ENCODE measurements around the gene SHOX.

SHOX gene

DNA sequence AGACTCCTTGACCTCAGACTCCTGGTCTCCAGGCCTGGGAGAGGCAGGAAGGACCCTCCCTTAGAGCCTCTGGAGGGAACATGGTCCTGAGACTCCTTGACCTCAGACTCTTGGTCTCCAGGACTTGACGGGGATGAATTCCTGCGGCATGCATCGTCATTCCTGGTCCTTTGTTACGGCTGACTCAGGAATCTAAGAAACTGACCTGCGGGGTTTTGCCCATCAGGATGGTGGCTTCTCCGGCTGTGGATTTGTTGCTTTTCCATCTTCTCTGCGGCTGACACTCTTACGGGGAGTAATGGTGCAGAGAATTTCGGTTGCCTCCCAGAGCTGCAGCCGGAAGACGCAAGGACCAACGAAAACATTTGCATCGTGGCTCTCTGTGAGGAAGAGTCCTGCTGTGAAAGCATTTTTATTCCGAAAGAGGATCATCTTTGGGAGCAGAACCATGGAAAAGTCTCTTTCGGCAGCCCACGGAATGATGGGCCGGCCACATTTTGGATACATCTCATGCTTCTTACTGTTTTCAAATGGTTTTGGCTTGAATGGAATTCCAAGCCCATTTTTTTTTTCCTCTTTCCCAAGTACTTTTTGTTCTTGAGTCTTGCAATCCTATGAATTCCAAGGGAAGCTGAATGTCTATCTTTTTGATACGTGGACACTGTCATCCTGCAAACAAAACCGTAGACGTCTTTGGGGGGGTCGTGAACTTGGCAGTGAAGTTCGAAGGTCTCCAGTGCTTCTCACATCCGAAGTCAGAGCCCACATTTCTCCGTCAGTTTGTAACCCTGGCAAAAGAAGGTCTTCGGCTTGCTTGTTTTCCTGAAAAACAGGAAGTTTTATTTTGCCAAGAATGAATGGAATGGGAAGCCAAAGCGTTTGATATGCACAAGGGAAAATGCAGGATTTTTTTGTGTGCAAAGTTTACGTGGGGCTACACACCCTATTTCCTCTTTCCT, 36.5 kb downstream of the SHOX start:
- DNase-seq (ENCODE audit: low spot score), result no peak

DNA sequence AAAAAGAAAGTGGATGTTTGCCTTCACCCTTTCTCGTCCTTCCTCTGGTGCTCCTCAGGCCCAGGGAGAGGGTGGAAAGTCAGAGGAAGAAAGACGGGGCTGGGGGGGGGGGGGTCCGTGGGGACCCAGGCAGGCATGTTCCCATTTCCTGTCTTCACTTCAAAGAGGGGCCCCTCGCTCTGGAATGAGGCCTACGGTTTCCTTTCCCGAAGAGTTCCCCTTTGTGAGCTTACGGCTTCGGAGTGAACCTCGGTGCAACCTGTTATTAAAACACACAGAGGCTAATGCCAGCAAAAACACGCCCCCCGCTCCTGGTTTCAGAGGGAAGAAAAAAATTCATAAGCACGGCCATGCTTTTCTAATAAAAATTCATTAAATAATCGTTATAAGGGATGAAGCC, 40.1 kb downstream of the SHOX start:
- DNase-seq (ENCODE audit: low spot score), result no peak

DNA sequence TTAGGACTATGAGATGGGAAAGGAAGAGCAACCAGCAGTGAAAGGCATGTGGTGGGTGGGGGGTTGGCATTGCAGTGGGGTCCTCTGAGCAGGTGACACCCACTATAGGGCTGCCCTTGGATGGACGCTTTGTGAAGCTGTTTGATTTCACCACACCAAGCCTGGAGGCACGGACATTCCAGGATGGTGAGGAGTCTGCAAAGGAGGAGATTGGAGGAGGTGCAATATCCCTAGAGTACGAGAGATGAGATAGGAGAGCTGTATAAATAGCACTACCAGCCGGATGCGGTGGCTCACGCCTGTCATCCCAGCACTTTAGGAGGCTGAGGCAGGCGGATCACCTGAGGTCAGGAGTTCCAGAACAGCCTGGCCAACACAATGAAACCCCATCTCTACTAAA, 42.3 kb downstream of the SHOX start:
- no peak for DNase-seq (ENCODE audit: low spot score)

DNA sequence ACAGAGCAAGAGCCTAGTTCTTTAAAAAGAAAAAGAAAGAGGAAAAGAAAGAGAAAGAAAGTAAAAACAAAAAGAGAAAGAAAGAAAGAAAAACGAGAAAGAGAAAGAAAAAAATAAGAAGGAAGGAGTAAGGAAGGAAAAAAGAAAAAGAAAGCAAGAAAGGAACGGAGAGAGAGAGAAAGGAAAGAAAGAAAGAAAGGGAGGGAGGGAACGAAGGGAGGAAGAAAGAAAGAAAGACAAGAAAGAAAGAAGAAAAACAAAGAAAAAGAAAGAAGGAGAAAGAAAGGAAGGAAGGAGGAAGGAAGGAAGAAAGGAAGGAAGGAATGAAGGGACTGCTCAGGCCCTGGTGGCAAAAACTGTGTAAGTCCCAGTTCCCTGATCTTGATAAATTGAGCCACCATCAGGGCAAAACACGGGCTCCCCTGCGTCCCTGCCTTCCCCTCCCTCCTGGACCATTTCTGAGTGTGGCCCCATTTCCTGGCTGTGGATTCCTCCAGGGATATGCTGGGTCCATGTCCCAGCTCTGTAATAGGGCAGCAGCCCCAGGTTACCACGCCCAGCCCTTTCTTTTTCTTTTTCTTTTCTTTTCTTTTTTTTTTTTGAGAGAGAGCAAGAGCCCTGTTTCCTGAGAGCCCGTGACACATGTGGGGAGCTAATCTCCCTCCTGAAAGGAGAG, 44.8 kb downstream of the SHOX start:
- DNase-seq (ENCODE audit: low spot score), result no peak

DNA sequence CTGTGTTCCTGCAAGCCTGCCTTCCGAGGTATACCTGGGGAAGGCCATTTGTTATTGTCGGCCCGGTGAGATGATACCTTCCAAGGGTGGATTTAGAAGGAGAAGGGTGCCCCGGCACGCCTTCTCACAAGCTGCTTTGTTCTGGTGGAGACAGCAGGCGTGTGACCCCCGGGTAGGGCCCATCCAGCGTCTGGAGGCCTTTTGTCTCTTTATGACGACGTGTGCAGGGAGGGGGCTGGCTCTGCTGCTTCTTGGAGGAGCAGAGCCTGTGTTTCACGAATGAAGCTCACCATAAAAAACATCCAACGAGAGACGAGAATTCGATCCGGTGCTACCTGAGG, 45.3 kb downstream of the SHOX start:
- DNase-seq (ENCODE audit: low spot score), result no peak

DNA sequence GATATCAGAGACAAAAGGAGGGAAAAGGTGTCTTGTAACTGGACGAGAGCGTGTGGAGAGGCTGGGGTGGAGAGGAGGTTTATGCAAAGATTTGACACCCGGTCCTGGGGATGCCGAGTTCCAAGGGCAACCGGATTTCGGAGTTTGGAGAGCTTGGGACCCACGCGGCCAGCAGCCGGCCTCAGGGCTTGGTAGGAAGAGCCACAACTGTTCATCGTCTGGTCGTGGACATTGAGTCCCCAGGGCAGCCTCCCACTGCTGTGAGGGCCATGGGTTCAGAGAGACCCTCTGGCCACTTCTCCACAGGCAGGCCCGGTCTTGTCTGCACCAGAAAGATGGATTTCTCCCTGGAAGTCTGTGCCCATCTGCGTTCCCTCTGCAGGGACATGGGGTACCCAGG, 46.8 kb downstream of the SHOX start:
- no peak for DNase-seq (ENCODE audit: low spot score)

DNA sequence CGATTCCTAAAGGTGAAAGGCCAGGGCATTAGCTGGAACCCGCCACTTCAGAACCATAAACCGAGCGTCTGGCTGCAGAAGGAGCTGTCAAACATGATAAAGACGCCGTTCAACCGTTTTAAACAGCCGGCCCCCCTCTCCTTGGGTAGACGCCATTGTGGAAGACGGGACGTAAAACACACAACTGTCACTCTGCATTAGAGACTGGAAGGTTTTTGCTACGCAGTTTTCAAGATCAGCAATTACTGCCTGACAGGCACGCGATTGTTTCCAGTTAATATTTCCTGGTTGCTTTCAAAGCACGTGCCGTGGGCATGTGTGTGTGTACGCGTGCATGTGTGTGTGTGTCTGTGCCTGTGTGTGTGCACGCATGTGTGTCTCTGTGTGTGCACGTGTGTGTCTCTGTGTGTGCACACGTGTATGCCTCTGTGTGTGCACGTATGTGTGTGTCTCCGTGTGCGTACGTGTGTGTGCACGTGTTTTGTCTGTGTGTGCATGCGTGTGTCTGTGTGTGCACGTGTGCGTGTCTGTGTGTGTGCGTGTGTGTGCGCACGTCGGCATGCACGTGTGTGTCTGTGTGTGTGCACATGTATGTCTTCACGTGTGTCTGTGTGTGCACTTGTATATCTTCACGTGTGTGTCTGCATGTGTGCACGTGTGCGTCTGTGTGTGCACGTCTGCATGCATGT, 48.8 kb downstream of the SHOX start:
- DNase-seq (ENCODE audit: low spot score), result no peak

DNA sequence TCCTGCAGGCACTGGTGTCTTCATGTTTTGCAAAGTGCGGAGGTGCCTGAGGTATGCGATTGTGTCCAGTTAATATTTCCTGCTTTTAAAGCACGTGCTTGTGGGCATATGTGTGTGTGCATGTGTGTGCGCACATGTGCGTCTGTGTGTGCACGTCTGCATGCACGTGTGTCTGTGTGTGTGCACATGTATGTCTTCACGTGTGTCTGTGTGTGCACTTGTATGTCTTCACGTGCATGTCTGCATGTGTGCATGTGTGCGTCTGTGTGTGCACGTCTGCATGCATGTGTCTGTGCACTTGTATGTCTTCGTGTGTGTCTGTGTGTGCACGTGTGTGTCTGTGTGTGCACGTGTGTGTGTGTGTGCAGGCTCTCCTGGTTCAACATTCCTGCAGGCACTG, 49.5 kb downstream of the SHOX start:
- no peak for DNase-seq (ENCODE audit: low spot score)

DNA sequence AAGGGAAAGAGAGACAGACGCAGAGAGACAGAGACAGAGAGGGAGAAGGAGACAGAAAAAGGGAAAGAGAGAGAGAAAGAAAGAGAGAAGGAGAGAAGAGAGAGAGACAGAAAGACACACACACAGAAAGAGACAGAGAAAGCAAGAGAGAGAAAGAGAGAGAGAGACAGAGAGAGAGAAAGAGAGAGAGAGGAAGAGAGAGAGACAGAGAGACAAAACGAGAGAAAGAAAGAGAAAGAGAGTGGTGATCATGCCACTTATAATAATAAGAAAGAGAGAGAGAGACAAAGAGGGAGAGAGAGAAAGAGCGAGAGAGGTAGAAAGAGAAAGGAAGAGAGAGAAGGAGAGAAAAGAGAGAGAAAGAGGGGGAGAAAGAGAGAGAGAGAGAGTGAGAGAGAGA, 51.4 kb downstream of the SHOX start:
- no peak for DNase-seq (ENCODE audit: low spot score)

DNA sequence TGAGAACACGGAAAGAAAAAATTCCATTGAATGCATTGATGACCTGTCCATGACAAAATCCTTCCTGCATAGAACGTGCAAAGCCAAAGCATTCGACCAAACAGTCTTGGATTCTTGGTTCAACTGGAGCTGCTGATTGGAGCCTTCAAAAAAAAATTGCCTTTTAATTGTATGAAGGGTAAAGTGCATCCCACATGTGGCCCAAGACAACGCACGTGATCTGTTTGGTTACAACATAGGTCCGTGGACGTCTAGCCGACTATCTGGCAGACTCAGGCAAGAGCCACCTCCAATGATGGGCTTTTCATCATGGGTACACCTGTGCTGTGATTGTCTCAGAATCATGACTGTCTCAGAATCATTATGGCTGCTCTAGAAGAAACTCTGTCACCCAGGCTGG, 52.3 kb downstream of the SHOX start:
- DNase-seq (ENCODE audit: low spot score), result no peak

DNA sequence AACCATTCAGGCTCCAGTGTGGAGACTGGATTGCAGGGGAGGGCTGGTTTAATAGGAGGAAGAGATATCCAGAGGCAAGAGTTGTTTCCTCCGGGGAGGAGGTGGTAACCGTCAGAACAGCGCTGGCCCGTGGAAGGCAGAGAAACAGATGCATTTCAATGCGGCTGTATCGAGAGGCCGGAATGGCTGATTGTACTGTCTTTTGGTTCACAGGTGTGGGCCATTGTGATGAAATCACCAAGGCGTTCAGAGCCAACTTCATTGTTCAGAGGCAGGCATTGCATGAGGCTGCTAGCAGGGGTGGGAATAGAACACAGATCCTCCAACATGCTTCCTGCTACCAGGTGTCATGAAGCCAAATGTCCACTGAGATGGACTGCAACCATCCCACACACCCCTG, 53.0 kb downstream of the SHOX start:
- DNase-seq (ENCODE audit: low spot score), result no peak

DNA sequence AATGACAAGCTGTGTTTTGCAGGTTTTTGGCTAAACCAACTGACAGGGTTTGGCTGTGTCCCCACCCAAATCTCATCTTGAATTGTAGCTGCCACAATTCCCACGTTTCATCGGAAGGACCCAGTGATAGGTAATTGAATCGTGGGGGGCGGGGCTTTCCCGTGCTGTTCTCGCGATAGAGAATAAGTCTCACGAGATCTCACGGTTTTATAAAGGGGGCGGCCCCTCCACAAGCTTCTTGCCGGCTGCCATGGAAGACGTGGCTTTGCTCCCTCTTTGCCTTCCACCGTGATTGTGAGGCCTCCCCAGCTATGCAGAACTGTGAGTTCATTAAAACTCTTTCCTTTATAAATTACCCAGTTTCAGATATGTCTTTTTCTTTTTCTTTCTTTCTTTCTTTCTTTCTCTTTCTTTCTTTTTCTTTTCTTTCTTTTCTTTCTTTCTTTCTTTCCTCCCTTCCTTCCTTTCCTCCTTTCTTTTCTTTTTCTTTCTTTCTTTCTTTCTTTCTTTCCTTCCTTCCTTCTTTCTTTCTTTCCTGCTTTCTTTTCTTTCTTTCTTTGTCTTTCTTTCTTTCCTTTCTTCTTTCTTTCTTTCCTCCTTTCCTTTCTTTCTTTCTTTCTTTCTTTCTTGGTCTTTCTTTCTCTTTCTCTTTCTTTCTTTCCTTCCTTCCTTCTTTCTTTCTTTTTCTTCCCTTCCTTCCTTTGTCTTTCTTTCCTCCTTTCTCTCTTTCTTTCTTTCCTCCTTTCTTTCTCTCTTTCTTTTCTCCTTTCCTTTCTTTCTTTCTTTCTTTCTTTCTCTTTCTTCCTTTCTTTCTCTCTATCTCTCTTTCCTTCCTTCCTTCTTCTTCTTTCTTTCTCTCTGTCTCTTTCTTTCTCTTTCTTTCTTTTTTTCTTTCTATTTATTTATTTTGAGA, 54.8 kb downstream of the SHOX start:
- no peak for DNase-seq (ENCODE audit: low spot score)

DNA sequence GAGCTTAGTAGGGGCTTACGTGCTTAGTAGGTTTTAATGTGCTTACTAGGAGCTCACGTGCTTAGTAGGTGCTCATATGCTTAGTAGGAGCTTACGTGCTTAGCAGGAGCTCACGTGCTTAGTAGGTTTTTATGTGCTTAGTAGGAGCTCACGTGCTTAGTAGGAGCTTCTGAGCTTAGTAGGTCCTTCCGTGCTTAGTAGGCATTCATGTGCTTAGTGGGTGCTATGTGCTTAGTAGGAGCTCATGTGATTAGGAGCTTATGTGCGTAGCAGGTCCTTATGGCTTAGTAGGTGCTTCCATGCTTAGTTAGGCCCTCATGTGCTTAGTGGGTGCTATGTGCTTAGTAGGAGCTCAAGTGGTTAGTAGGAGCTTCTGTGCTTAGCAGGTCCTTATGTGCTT, 59.4 kb downstream of the SHOX start:
- no peak for DNase-seq (ENCODE audit: low spot score)

DNA sequence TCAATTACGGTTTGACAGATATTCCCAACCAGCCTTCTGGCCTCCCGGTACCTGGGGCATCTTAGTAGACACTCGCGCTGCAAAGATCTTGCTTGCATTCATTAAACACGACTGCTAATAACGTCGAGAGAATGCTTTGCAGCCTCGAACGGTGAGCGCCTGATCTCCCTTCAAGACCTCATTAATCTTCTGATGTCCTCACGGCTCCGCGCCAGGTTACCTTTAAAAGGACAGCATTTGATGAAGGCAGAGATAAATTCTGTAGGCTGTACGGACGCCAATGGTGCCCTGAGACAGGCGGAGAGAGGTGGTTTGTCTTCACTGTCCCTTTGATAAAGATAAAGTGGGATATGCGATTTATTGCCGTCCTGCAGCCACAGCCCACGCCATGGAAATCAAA, 64.2 kb downstream of the SHOX start:
- DNase-seq (ENCODE audit: low spot score), result no peak

DNA sequence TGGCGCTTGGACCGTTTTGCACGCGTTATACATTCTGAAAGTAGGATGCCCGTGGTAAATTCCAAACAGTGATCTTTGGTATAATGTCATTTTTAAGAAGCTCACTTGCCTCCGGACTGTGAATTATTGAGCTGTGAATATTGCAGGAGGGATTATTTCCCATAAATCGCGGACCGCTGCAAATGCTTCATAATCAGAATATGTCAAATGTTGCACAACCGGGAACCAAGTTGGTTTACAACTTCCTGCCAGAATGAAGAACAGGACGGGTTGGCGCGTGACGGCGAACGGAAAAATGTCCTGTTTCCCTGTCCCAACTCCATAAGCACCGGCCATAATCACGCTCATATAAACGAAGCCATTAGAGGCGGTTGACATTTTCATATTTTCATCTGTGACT, 67.6 kb downstream of the SHOX start:
- DNase-seq (ENCODE audit: low spot score), result no peak

DNA sequence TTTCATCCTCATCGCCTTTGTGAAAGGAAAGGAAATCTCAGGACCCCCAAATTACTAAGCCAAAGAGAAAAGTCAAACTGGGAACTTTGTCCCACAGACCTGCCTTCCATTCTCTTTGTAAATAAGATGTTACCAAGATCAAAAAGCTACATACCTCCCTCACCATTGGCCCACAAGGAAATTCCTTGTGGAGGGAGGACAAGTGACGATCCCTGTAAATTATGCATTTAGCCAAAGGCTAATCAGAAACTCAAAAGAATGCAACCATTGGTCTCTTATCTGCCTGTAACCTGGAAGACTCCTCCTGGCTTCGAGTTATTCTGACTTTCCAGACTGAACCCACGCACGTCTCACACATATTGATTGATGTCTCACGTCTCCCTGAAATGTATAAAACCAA, 70.3 kb downstream of the SHOX start:
- DNase-seq (ENCODE audit: low spot score), result no peak

DNA sequence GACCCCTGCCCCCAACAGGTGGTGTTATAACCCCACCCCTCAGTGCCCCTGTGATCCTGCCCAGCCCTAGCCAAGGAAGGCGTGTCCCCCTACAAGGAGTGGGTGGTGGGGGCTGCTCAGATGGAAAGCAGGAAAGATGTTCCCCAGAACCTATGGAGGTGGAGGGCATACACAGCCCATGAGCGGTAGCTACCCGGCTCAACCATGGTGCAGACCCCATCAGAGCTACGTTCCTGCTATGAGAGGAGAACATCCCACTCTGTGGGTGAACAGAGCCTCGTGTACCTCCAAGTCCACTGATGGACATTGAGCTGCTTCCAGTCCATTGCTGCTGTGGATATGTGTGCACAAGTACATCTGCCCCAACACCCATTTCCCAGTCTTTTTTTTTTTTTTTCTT, 71.1 kb downstream of the SHOX start:
- DNase-seq (ENCODE audit: low spot score), result no peak

DNA sequence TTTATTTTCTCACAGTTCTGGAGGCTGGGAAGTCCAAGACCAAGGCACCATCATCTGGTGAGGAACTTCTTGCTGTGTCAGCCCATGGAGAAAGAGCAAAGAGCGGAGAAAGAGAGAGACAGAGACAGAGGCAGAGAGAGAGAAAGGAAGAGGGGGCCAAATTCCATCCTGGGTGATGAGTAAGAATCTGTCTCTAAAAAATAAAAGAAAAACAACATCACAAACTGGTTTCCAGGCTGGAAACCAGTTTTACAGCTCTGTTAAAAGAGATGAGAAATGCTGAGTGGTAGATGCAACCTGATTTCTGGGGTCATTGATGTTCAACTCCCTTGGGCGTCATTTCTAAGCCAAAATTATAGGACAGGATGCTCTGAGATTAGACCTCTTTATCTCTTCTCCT, 72.9 kb downstream of the SHOX start:
- DNase-seq (ENCODE audit: low spot score), result no peak

DNA sequence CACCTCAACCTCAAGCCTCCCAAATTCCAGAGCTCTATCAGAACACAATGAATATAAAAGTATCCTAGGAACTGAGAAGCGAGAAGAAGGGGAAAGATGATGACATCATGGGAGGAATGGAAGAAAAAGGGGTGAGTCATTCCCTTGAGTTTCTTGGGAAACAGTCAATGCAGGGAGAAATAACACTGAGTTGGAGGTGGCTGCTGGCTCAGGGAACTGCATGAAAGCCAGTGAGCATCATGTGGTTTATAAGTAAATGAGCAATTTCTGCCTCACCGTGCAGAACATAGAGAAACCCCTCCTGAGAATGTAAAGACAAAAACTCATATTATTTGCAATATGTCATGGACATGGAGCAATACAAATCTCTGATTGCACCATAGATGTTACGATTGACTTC, 73.3 kb downstream of the SHOX start:
- no peak for DNase-seq (ENCODE audit: low spot score)

All from HuH-7 (cell line).